ENCODE results near the gene MBP.

The MBP gene

GRCh38 chr18:77071711-77072292 is 60.8 kb downstream of the MBP start:
- DNase-seq (ENCODE audit: low spot score): no peak
- no peak overlapping the region for H3K4me3 ChIP-seq (ENCODE audit: severe bottlenecking)
- H3K27ac ChIP-seq (ENCODE audit: poor library complexity, severe bottlenecking): peak overlapping the region; percentile 57
- peak; percentile 36 for ATAC-seq (ENCODE audit: low read depth)
- no peaks in the 10 kb centered on the region for H3K9me3 ChIP-seq (ENCODE audit: severe bottlenecking)
- peaks cover 54% of the 10 kb centered on the region for H3K4me1 ChIP-seq (ENCODE audit: insufficient read depth, poor library complexity, severe bottlenecking)
- TF ChIP-seq CTCF (IDR thresholded peaks at IDR 0.05; ENCODE audit: poor library complexity, severe bottlenecking): no peak
- no peaks in the 10 kb centered on the region for H3K27me3 ChIP-seq (ENCODE audit: insufficient read depth, poor library complexity, severe bottlenecking)
- H3K36me3 ChIP-seq (ENCODE audit: low read depth): no peaks in the 10 kb centered on the region

- peaks cover 60% of the 10 kb centered on the region for H3K4me1 ChIP-seq (ENCODE audit: insufficient read depth, poor library complexity, severe bottlenecking)
These were observed 61.5 kb downstream of the MBP start for GRCh38 chr18:77071061-77071460.

GRCh38 chr18:77070627-77071026 is 62.0 kb downstream of the MBP start:
- no peak for TF ChIP-seq CTCF (IDR thresholded peaks at IDR 0.05; ENCODE audit: poor library complexity, severe bottlenecking)
- H3K9me3 ChIP-seq (ENCODE audit: severe bottlenecking): no peaks in the 10 kb centered on the region
- no peaks in the 10 kb centered on the region for H3K27me3 ChIP-seq (ENCODE audit: insufficient read depth, poor library complexity, severe bottlenecking)
- no peak for DNase-seq (ENCODE audit: low spot score)
- peaks cover 64% of the 10 kb centered on the region for H3K4me1 ChIP-seq (ENCODE audit: insufficient read depth, poor library complexity, severe bottlenecking)
- peak overlapping the region; percentile 57 for H3K27ac ChIP-seq (ENCODE audit: poor library complexity, severe bottlenecking)
- H3K4me3 ChIP-seq (ENCODE audit: severe bottlenecking): no peak overlapping the region
- no peak for ATAC-seq (ENCODE audit: low read depth)
- H3K36me3 ChIP-seq (ENCODE audit: low read depth): peaks cover 6% of the 10 kb centered on the region; the same call in 1 of the 2 replicates

More at GRCh38 chr18:77071061-77071460, 61.5 kb downstream of the MBP start:
- H3K9me3 ChIP-seq (ENCODE audit: severe bottlenecking): no peaks in the 10 kb centered on the region
- DNase-seq (ENCODE audit: low spot score) (no peak), ATAC-seq (ENCODE audit: low read depth) (no peak)
- H3K27ac ChIP-seq (ENCODE audit: poor library complexity, severe bottlenecking): peak overlapping the region; percentile 57
- H3K36me3 ChIP-seq (ENCODE audit: low read depth): peaks cover 4% of the 10 kb centered on the region; the same call in 1 of the 2 replicates
- H3K4me3 ChIP-seq (ENCODE audit: severe bottlenecking): no peak overlapping the region
- no peak for TF ChIP-seq CTCF (IDR thresholded peaks at IDR 0.05; ENCODE audit: poor library complexity, severe bottlenecking)
- no peaks in the 10 kb centered on the region for H3K27me3 ChIP-seq (ENCODE audit: insufficient read depth, poor library complexity, severe bottlenecking)

GRCh38 chr18:77069931-77070330 is 62.7 kb downstream of the MBP start:
- H3K27ac ChIP-seq (ENCODE audit: poor library complexity, severe bottlenecking): no peak overlapping the region
- H3K36me3 ChIP-seq (ENCODE audit: low read depth): peaks cover 10% of the 10 kb centered on the region
- no peak for TF ChIP-seq CTCF (IDR thresholded peaks at IDR 0.05; ENCODE audit: poor library complexity, severe bottlenecking)
- no peak for DNase-seq (ENCODE audit: low spot score)
- no peaks in the 10 kb centered on the region for H3K27me3 ChIP-seq (ENCODE audit: insufficient read depth, poor library complexity, severe bottlenecking)
- ATAC-seq (ENCODE audit: low read depth): no peak
- no peaks in the 10 kb centered on the region for H3K9me3 ChIP-seq (ENCODE audit: severe bottlenecking)
- no peak overlapping the region for H3K4me3 ChIP-seq (ENCODE audit: severe bottlenecking)
- peaks cover 71% of the 10 kb centered on the region for H3K4me1 ChIP-seq (ENCODE audit: insufficient read depth, poor library complexity, severe bottlenecking)

- Histone ChIP-seq H3K4me1 (ENCODE audit: insufficient read depth, poor library complexity, severe bottlenecking) (peaks cover 74% of the 10 kb centered on the region), H3K36me3 (ENCODE audit: low read depth) (peaks cover 14% of the 10 kb centered on the region), H3K27ac (ENCODE audit: poor library complexity, severe bottlenecking) (peak overlapping the region; percentile 79), H3K9me3 (ENCODE audit: severe bottlenecking) (no peaks in the 10 kb centered on the region), H3K4me3 (ENCODE audit: severe bottlenecking) (no peak overlapping the region), H3K27me3 (ENCODE audit: insufficient read depth, poor library complexity, severe bottlenecking) (no peaks in the 10 kb centered on the region)
- ATAC-seq (ENCODE audit: low read depth): no peak
- no peak for DNase-seq (ENCODE audit: low spot score)
- TF ChIP-seq CTCF (IDR thresholded peaks at IDR 0.05; ENCODE audit: poor library complexity, severe bottlenecking): no peak
These were observed 63.1 kb downstream of the MBP start for GRCh38 chr18:77069482-77069881.
